Measurements from ENCODE around the gene APOL4.
"Not testable (repeated sequence)": the region's sequence is repeated elsewhere in the genome, so short reads cannot be mapped to it uniquely, and the experiment has no call there.

Gene APOL4

GRCh38 chr22:36206255-36206654 is 4.6 kb upstream of the APOL4 start:
- DNase-seq (ENCODE audit: low read depth), result no peak

GRCh38 chr22:36205573-36205972 is 4.0 kb upstream of the APOL4 start:
- not testable (repeated sequence) for DNase-seq (ENCODE audit: low read depth)

- no peak for DNase-seq (ENCODE audit: low read depth)
These were observed 3.0 kb upstream of the APOL4 start for GRCh38 chr22:36204632-36205015.

GRCh38 chr22:36204001-36204631 is 2.5 kb upstream of the APOL4 start:
- no peak for DNase-seq (ENCODE audit: low read depth)

- DNase-seq (ENCODE audit: low read depth), result not testable (repeated sequence)
These were observed 1.8 kb upstream of the APOL4 start for GRCh38 chr22:36203441-36203840.

- not testable (repeated sequence) for DNase-seq (ENCODE audit: low read depth)
These were observed 1.3 kb upstream of the APOL4 start for GRCh38 chr22:36202906-36203305.

DNA sequence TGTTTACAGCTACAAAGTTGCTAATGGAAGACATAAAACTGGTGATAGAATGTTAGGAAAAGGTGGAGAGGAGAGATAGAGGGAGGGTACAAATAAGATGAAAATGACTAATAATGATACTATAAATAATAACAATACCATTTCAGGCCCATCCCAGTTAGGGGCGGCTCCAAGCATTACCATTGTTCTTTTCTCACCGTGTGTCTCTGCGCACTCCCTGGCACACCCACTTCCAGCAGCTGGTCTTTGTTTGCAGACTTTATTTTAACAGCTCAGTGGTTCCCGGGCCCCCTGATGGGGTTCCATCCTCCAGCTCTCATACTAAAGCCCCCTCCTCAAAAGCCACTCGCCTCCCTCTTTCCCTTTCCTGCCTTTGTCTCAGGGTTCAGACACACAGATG is 584 bp downstream of the APOL4 start:
- DNase-seq (ENCODE audit: low read depth), result not testable (repeated sequence)

DNA sequence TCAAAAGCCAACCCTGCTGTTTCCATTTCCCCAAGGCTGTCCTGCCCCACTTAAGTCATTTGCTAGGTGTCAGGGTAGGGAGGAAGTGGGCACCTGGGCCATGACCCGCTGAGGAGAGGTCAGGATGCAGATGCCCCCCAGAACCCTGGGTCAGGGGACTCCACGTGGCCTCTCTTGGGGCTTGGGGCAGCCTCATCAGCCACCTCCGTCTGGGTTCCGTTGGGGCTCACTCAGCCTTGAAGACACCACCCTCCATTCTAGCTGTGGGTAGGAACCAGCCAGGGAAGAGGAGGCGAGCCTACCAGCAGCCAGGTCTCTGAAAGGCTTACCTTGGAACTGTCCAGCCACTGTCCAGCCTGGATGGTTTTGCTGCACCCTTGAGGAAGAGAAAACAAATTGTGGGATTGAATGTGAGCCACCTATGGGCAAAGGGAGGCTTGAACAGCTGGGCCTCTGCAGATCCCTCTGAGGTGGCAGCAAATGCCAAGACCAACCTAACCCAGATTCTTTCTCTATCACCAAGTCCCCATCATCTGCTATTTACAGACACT is 2.5 kb downstream of the APOL4 start:
- DNase-seq (ENCODE audit: low read depth), result no peak

- no peak for DNase-seq (ENCODE audit: low read depth)
These were observed 3.1 kb downstream of the APOL4 start for GRCh38 chr22:36198536-36198935.

DNA sequence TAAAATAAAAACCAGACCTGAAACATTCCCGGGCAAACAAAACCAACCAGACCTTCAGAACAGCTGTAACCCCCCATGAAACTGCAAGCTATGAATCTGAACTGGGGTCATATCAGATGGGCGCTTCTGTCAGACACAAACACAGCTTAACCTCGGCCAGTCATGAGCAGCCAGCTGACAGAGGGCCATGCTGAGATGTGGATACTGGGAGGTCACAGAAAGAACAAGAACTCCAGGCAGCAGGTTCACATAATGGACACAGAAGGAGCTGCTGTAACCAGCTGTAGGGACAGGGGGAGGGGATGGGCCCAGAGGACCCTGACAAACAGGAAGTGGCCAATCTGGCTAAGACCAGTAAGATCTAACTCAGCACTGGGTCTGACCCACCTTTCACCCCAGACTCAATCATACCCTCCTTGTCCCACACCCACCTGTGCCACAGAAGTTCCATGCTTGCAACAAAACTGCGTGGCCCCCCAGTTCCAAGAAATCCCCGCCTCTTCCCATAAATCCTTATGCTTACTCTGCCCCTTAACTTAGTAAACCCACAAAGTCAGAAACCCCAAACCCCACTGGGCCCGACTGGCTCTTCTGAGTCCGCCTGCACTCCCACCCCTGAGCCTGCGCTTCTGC is 4.0 kb downstream of the APOL4 start:
- DNase-seq (ENCODE audit: low read depth), result peak; percentile 26

DNA sequence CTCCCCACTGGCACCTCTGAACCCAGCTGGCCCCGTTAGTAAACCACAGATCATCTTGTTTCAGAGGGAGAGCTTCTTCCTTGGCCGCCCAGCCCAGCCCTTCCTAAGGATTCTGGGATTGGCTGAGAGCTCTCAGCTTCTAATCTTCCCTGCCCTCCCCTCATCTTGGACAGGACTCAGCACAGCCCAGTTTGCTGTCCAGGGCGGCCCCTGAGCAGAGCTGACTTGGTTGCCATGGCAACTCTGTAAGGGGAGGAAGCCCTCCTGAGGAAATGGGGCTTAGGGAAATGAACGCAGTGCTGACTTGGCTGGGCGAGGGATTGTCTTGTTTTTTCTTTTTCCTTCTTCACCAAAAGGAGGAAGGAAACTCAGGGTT is 4.6 kb downstream of the APOL4 start:
- DNase-seq (ENCODE audit: low read depth), result peak; percentile 91

GRCh38 chr22:36196254-36197064 is 5.2 kb downstream of the APOL4 start:
- DNase-seq (ENCODE audit: low read depth), result no peak

GRCh38 chr22:36194971-36195370 is 6.6 kb downstream of the APOL4 start:
- peak; percentile 79 for DNase-seq (ENCODE audit: low read depth)

- DNase-seq (ENCODE audit: low read depth), result no peak
These were observed 7.2 kb downstream of the APOL4 start for GRCh38 chr22:36194385-36194784.

DNA sequence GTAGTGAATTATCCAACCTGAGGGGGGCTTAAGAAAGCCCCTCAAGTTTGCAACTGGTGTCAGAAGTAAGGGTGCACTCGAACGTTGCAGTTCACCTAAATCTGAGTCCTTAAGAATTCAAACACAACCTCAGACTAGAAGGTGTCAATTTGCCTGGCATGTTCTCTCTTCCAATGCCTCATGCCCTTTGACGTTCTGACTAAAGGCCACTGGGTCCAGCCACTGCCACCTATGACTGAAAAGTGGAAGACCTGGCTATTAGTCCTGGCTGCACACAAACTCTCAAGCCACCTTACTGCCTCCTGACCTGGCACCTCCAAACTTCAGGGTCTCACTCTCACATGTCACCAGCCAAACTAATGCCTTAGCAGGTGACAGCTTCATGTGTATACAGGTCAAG is 8.0 kb downstream of the APOL4 start:
- no peak for DNase-seq (ENCODE audit: low read depth)

DNA sequence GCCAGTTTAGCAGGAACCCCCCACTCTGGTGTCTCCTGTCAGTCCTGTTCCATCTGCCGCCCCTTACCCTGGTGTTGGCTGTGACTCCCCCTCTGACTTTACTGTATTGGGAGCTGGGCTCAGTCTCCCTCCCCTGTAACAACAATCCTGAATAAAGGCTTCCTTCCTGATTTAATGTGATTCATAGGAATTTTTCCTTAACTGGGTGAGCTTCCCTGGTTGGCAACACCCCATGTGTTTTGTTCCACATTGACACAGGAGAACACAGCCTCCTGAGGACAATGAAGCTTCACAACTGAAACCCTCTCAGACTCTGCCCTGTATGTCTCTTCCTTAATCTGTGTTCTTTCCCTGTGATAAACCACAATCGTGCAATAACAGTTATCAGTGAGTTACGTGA is 8.4 kb downstream of the APOL4 start:
- DNase-seq (ENCODE audit: low read depth), result no peak

DNA sequence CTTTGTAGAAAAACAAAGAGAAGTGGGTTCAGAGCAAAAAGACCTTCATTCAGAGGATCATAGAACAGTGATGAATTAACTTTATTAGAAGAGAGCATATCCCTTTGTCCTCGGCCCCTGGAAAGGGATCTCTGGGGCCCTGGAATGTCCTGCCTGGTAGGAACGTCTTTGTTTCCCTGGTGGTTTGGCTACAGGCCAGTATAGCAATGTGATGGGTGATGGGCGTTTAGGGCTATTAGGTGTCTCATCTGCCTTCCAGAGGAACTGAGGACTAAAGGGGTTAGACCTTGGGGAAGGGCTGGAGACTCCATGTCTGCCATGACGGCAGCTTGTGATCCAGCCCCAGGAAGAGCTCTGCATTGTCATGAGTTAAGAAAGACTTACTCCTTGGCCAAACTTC is 9.1 kb downstream of the APOL4 start:
- peak; percentile 36 for DNase-seq (ENCODE audit: low read depth)

GRCh38 chr22:36191106-36191836 is 10.3 kb downstream of the APOL4 start:
- no peak for DNase-seq (ENCODE audit: low read depth)

DNA sequence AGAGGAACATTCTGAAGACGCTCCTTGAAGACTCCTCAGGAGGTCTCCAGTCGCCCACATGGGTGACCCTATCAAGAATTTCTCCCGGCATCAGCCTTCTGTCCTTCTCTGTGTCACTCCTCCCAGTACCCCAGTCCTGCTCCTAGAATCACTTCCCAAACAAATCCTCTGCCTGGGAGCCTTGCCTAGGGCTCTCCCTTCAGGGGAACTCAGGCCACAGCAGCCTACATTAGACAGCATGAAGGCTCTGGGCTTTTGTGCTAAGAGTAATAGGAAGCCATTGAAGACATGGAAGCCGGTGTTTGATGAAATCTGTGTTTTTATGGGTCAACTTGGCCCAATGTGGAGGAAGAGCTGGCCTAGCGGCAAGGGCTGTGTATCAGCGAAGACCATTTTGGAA is 13.7 kb downstream of the APOL4 start:
- DNase-seq (ENCODE audit: low read depth), result not testable (repeated sequence)

GRCh38 chr22:36185828-36186624 is 15.6 kb downstream of the APOL4 start:
- no peak for DNase-seq (ENCODE audit: low read depth)

- peak; percentile 32 for DNase-seq (ENCODE audit: low read depth)
These were observed 17.1 kb downstream of the APOL4 start for GRCh38 chr22:36184433-36185025.

Data from iris pigment epithelial cell (primary cell).